Measurements from ENCODE around the gene ZNF385A.

Gene ZNF385A

DNA sequence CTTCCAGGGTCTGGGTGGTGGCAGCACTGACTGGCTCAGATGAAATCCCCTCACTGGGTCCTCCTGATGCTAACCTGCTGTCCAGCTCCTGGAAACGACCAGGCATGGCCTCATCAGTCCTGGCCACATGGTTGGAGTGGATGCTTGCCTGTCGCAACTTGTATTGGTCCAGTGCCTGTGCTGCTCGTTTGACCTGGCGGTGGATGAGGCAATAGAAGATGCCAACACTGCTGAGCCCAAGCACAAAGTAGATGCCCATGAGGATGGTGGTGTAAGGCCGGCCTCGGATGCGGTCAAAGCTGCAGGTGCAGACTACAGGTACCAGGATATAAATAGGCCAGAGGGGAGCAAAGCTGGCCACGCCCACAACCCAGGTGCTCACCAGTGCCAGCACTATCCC is 21.5 kb downstream of the ZNF385A start:
- no peak overlapping the region for H2BK15ac ChIP-seq (ENCODE audit: low read length)
- no peak overlapping the region for H2AFZ ChIP-seq (ENCODE audit: low read length)
- no peak overlapping the region for H3K9ac ChIP-seq (ENCODE audit: low read depth, low read length, poor library complexity)
- H3K27me3 ChIP-seq (ENCODE audit: control insufficient read depth in 3 of 3, insufficient read depth in 3 of 3, low read depth in 1 of 3, low read length in 3 of 3), result no peaks in the 10 kb centered on the region
- no peak overlapping the region for H3K4ac ChIP-seq (ENCODE audit: low read length)
- no CpG with 5 or more reads among the region's 8 CpGs for WGBS, 2 donors (ENCODE audit: extremely low coverage in 2 of 2, insufficient read length in 2 of 2, insufficient replicate concordance in 1 of 2)
- no peak overlapping the region for H2BK120ac ChIP-seq (ENCODE audit: low read depth, low read length)
- H4K91ac ChIP-seq (ENCODE audit: low read depth, low read length, poor library complexity), result no peak overlapping the region
- no peak overlapping the region for H2BK5ac ChIP-seq (ENCODE audit: low read length)
- peak overlapping the region; percentile 48 for H2AK5ac ChIP-seq (ENCODE audit: low read depth, low read length)
- H3K4me1 ChIP-seq (ENCODE audit: control insufficient read depth in 2 of 2, insufficient read depth in 1 of 2, low read depth in 1 of 2, low read length in 2 of 2), result peaks cover 17 to 24% of the 10 kb centered on the region in 2 donors
- H3K36me3 ChIP-seq (replicated peaks in 1 of 2; ENCODE audit: control insufficient read depth in 2 of 2, insufficient read depth in 2 of 2, low read length in 2 of 2), result no peaks in the 10 kb centered on the region
- no peak overlapping the region for H3K4me3 ChIP-seq (ENCODE audit: low read length in 2 of 2)
- no peak overlapping the region for H3K23ac ChIP-seq (ENCODE audit: low read depth, low read length, poor library complexity)
- no peak overlapping the region for H3K4me2 ChIP-seq (ENCODE audit: insufficient read depth, low read length, poor library complexity, severe bottlenecking)
- no peak overlapping the region for H3K14ac ChIP-seq (ENCODE audit: low read length)
- H3K79me1 ChIP-seq (ENCODE audit: low read depth, low read length), result no peaks in the 10 kb centered on the region
- no peak overlapping the region for H4K8ac ChIP-seq (ENCODE audit: low read depth, low read length)
- H3K18ac ChIP-seq (ENCODE audit: low read length), result no peak overlapping the region
- H2BK12ac ChIP-seq (ENCODE audit: low read length), result peak overlapping the region; percentile 10
- DNase-seq (ENCODE audit: low spot score), result no peak
- no peak overlapping the region for H3K27ac ChIP-seq (replicated peaks; ENCODE audit: low read length)
- no peaks in the 10 kb centered on the region for H3K9me3 ChIP-seq (replicated peaks in 1 of 2; ENCODE audit: control insufficient read depth in 2 of 2, insufficient read depth in 1 of 2, low read depth in 1 of 2, low read length in 2 of 2)

DNA sequence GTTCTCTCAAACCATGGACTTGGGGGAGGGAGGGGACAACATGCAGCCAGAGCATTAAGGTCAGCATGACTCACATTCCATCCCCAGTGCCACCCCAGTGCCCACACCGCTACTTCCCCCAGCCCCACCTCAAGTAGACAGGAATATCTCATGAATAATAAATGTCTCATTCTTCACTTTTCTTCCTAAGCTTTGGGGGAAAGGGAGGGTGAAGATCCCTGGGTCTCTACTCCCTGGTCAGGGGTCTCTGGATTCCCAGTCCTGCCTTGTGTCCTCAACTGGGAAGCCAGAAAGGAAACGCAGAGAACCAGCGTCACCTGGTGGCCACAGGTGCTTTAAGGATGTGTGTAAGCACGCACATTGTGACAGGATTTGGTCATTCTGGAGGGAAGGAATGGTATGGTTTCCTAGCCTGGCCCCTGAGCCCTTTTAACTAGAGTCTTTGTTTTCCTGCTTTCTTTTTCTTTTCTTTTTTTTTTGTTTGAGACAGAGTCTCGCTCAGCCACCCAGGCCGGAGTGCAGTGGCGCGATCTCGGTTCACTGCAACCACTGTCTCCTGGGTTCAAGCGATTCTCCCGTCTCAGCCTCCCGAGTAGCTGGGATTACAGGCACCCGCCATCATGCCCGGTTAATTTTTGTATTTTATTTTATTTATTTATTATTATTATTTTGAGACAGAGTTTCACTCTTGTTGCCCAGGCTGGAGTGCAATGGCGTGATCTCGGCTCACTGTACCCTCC is 23.6 kb downstream of the ZNF385A start:
- H4K91ac ChIP-seq (ENCODE audit: low read depth, low read length, poor library complexity), result no peak overlapping the region
- H3K79me1 ChIP-seq (ENCODE audit: low read depth, low read length), result no peaks in the 10 kb centered on the region
- no peak overlapping the region for H3K4ac ChIP-seq (ENCODE audit: low read length)
- H3K36me3 ChIP-seq (replicated peaks in 1 of 2; ENCODE audit: control insufficient read depth in 2 of 2, insufficient read depth in 2 of 2, low read length in 2 of 2), result no peaks in the 10 kb centered on the region
- H3K27me3 ChIP-seq (ENCODE audit: control insufficient read depth in 3 of 3, insufficient read depth in 3 of 3, low read depth in 1 of 3, low read length in 3 of 3), result no peaks in the 10 kb centered on the region
- no peak overlapping the region for H3K4me2 ChIP-seq (ENCODE audit: insufficient read depth, low read length, poor library complexity, severe bottlenecking)
- peak overlapping the region; percentile 34 for H2AFZ ChIP-seq (ENCODE audit: low read length)
- no peak overlapping the region for H3K4me3 ChIP-seq (ENCODE audit: low read length in 2 of 2)
- no peak overlapping the region for H3K23ac ChIP-seq (ENCODE audit: low read depth, low read length, poor library complexity)
- no peak overlapping the region for H4K8ac ChIP-seq (ENCODE audit: low read depth, low read length)
- DNase-seq (ENCODE audit: low spot score), result peak; percentile 87
- no peak overlapping the region for H3K9ac ChIP-seq (ENCODE audit: low read depth, low read length, poor library complexity)
- peak overlapping the region; percentile 49 for H3K18ac ChIP-seq (ENCODE audit: low read length)
- H2AK5ac ChIP-seq (ENCODE audit: low read depth, low read length), result no peak overlapping the region
- H2BK12ac ChIP-seq (ENCODE audit: low read length), result no peak overlapping the region
- no peak overlapping the region for H2BK120ac ChIP-seq (ENCODE audit: low read depth, low read length)
- H2BK5ac ChIP-seq (ENCODE audit: low read length), result no peak overlapping the region
- peaks cover 37 to 44% of the 10 kb centered on the region in 2 donors for H3K4me1 ChIP-seq (ENCODE audit: control insufficient read depth in 2 of 2, insufficient read depth in 1 of 2, low read depth in 1 of 2, low read length in 2 of 2)
- WGBS, 2 donors (ENCODE audit: extremely low coverage in 2 of 2, insufficient read length in 2 of 2, insufficient replicate concordance in 1 of 2), result no CpG with 5 or more reads among the region's 16 CpGs
- no peak overlapping the region for H2BK15ac ChIP-seq (ENCODE audit: low read length)
- H3K27ac ChIP-seq (replicated peaks; ENCODE audit: low read length), result peak overlapping the region; percentile 51
- no peak overlapping the region for H3K14ac ChIP-seq (ENCODE audit: low read length)
- H3K9me3 ChIP-seq (replicated peaks in 1 of 2; ENCODE audit: control insufficient read depth in 2 of 2, insufficient read depth in 1 of 2, low read depth in 1 of 2, low read length in 2 of 2), result no peaks in the 10 kb centered on the region

DNA sequence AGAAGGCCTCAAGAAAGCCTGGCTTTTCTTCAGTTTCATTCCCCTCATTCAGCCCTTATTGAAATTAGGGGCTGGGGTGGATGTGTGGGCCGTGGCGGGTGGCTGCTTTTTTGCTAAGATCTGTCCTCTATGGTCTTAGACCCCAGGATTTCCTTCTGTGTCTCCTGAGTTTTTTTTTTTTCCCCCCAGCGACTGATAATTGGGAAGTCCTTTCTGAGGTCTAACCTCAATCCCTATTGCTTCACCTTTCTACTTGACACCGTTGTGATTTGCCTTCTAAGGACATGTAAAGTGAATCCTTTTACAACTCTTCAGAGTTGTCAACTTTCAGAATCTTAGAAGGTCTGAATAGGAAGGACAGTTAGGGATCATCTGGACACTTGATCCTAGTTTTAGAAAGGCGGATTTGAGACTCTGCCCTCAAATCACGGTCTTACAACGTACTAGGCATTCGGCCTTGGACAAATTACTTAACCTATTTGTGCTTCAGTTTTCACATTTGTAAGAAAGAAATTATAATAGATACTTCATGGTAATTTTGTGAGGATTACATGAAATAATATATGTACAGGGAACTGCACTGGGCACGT is 24.7 kb downstream of the ZNF385A start:
- Histone ChIP-seq H4K91ac (ENCODE audit: low read depth, low read length, poor library complexity) (no peak overlapping the region), H3K9ac (ENCODE audit: low read depth, low read length, poor library complexity) (peak overlapping the region; percentile 60), H2BK5ac (ENCODE audit: low read length) (peak overlapping the region; percentile 79), H3K18ac (ENCODE audit: low read length) (peak overlapping the region; percentile 91), H3K4me2 (ENCODE audit: insufficient read depth, low read length, poor library complexity, severe bottlenecking) (peak overlapping the region; percentile 56), H3K4me1 (ENCODE audit: control insufficient read depth in 2 of 2, insufficient read depth in 1 of 2, low read depth in 1 of 2, low read length in 2 of 2) (peaks cover 40 to 53% of the 10 kb centered on the region in 2 donors), H2BK15ac (ENCODE audit: low read length) (peak overlapping the region; percentile 38), H3K9me3 (replicated peaks in 1 of 2; ENCODE audit: control insufficient read depth in 2 of 2, insufficient read depth in 1 of 2, low read depth in 1 of 2, low read length in 2 of 2) (no peaks in the 10 kb centered on the region), H3K14ac (ENCODE audit: low read length) (no peak overlapping the region), H3K79me1 (ENCODE audit: low read depth, low read length) (no peaks in the 10 kb centered on the region), H2AK5ac (ENCODE audit: low read depth, low read length) (peak overlapping the region; percentile 65), H3K36me3 (replicated peaks in 1 of 2; ENCODE audit: control insufficient read depth in 2 of 2, insufficient read depth in 2 of 2, low read length in 2 of 2) (no peaks in the 10 kb centered on the region), H3K23ac (ENCODE audit: low read depth, low read length, poor library complexity) (no peak overlapping the region), H4K8ac (ENCODE audit: low read depth, low read length) (no peak overlapping the region), H3K27ac (replicated peaks; ENCODE audit: low read length) (peak overlapping the region; percentile 98), H3K27me3 (ENCODE audit: control insufficient read depth in 3 of 3, insufficient read depth in 3 of 3, low read depth in 1 of 3, low read length in 3 of 3) (no peaks in the 10 kb centered on the region), H3K4me3 (ENCODE audit: low read length in 2 of 2) (peak overlapping the region; percentile 50 to 58), H2AFZ (ENCODE audit: low read length) (peak overlapping the region; percentile 69), H3K4ac (ENCODE audit: low read length) (no peak overlapping the region), H2BK120ac (ENCODE audit: low read depth, low read length) (peak overlapping the region; percentile 24), H2BK12ac (ENCODE audit: low read length) (no peak overlapping the region)
- WGBS, 2 donors (ENCODE audit: extremely low coverage in 2 of 2, insufficient read length in 2 of 2, insufficient replicate concordance in 1 of 2), result no CpG with 5 or more reads among the region's 9 CpGs
- no peak for DNase-seq (ENCODE audit: low spot score)

DNA sequence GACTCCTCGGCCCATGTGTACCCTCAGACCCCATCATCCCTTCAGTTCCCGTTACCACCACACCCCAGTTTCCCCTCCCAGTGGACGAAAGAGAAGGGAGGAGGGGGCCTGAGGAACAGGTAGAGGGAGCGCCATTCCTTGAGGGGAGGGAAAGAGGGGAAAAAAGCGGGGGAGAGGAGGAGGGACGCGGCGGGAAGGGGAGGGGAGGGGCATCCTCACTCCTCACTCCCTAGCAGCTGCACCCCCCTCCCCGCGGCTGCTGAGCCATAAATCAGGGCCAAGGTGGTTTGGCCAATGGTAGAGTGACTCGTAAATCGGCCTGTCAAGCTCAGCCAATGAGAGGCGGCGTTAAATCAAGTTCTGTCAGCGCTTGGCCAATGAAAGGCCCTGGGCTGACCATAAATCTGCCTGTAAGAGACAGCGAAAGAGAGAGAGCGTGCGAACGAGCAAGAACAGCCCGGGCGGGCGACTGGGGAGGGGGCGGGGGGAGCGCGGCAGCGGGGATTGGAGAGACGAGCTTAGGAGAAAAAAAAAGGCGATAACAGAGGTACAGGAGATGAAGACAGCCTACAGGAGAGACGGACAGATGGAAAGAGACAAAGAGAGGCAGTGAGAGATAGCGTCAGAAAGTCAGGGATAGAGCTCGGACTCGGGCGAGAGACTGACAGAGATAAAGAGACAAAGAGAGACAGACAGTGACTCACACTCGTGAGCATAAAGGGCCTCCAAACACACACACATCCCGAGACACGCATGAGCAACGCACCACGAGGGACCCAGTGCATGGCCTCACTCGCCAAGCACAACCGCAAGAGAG is 25.4 kb downstream of the ZNF385A start:
- no peak overlapping the region for H2BK12ac ChIP-seq (ENCODE audit: low read length)
- H3K79me1 ChIP-seq (ENCODE audit: low read depth, low read length), result no peaks in the 10 kb centered on the region
- H3K4me1 ChIP-seq (ENCODE audit: control insufficient read depth in 2 of 2, insufficient read depth in 1 of 2, low read depth in 1 of 2, low read length in 2 of 2), result peaks cover 43 to 57% of the 10 kb centered on the region in 2 donors
- no peaks in the 10 kb centered on the region for H3K9me3 ChIP-seq (replicated peaks in 1 of 2; ENCODE audit: control insufficient read depth in 2 of 2, insufficient read depth in 1 of 2, low read depth in 1 of 2, low read length in 2 of 2)
- H3K23ac ChIP-seq (ENCODE audit: low read depth, low read length, poor library complexity), result no peak overlapping the region
- no peaks in the 10 kb centered on the region for H3K27me3 ChIP-seq (ENCODE audit: control insufficient read depth in 3 of 3, insufficient read depth in 3 of 3, low read depth in 1 of 3, low read length in 3 of 3)
- WGBS, 2 donors (ENCODE audit: extremely low coverage in 2 of 2, insufficient read length in 2 of 2, insufficient replicate concordance in 1 of 2), result no CpG with 5 or more reads among the region's 40 CpGs
- peak overlapping the region; percentile 24 for H2BK120ac ChIP-seq (ENCODE audit: low read depth, low read length)
- peak overlapping the region; percentile 56 for H3K4me2 ChIP-seq (ENCODE audit: insufficient read depth, low read length, poor library complexity, severe bottlenecking)
- H2AFZ ChIP-seq (ENCODE audit: low read length), result peak overlapping the region; percentile 69
- no peaks in the 10 kb centered on the region for H3K36me3 ChIP-seq (replicated peaks in 1 of 2; ENCODE audit: control insufficient read depth in 2 of 2, insufficient read depth in 2 of 2, low read length in 2 of 2)
- peak overlapping the region; percentile 38 for H2BK15ac ChIP-seq (ENCODE audit: low read length)
- no peak overlapping the region for H3K4ac ChIP-seq (ENCODE audit: low read length)
- peak overlapping the region; percentile 98 for H3K27ac ChIP-seq (replicated peaks; ENCODE audit: low read length)
- peak overlapping the region; percentile 52 to 71 for H3K4me3 ChIP-seq (ENCODE audit: low read length in 2 of 2)
- H3K14ac ChIP-seq (ENCODE audit: low read length), result no peak overlapping the region
- peak overlapping the region; percentile 79 for H2BK5ac ChIP-seq (ENCODE audit: low read length)
- peak; percentile 99 for DNase-seq (ENCODE audit: low spot score)
- no peak overlapping the region for H4K91ac ChIP-seq (ENCODE audit: low read depth, low read length, poor library complexity)
- H2AK5ac ChIP-seq (ENCODE audit: low read depth, low read length), result peak overlapping the region; percentile 65
- no peak overlapping the region for H4K8ac ChIP-seq (ENCODE audit: low read depth, low read length)
- H3K9ac ChIP-seq (ENCODE audit: low read depth, low read length, poor library complexity), result peak overlapping the region; percentile 82
- peak overlapping the region; percentile 91 for H3K18ac ChIP-seq (ENCODE audit: low read length)

Data from neuronal stem cell (in vitro differentiated cells).